HG02870 (cell line): ENCODE data around the gene SLC12A8.

Experiments
- ATAC-seq: cut with Tn5 transposase; IDR thresholded peaks from one replicate; pipeline ENCODE4 v1.9.1; 2021; ENCODE audit warnings: mild to moderate bottlenecking, moderate library complexity; ENCODE audit not compliant: unreplicated experiment

Gene SLC12A8, protein sequence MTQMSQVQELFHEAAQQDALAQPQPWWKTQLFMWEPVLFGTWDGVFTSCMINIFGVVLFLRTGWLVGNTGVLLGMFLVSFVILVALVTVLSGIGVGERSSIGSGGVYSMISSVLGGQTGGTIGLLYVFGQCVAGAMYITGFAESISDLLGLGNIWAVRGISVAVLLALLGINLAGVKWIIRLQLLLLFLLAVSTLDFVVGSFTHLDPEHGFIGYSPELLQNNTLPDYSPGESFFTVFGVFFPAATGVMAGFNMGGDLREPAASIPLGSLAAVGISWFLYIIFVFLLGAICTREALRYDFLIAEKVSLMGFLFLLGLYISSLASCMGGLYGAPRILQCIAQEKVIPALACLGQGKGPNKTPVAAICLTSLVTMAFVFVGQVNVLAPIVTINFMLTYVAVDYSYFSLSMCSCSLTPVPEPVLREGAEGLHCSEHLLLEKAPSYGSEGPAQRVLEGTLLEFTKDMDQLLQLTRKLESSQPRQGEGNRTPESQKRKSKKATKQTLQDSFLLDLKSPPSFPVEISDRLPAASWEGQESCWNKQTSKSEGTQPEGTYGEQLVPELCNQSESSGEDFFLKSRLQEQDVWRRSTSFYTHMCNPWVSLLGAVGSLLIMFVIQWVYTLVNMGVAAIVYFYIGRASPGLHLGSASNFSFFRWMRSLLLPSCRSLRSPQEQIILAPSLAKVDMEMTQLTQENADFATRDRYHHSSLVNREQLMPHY

DNA sequence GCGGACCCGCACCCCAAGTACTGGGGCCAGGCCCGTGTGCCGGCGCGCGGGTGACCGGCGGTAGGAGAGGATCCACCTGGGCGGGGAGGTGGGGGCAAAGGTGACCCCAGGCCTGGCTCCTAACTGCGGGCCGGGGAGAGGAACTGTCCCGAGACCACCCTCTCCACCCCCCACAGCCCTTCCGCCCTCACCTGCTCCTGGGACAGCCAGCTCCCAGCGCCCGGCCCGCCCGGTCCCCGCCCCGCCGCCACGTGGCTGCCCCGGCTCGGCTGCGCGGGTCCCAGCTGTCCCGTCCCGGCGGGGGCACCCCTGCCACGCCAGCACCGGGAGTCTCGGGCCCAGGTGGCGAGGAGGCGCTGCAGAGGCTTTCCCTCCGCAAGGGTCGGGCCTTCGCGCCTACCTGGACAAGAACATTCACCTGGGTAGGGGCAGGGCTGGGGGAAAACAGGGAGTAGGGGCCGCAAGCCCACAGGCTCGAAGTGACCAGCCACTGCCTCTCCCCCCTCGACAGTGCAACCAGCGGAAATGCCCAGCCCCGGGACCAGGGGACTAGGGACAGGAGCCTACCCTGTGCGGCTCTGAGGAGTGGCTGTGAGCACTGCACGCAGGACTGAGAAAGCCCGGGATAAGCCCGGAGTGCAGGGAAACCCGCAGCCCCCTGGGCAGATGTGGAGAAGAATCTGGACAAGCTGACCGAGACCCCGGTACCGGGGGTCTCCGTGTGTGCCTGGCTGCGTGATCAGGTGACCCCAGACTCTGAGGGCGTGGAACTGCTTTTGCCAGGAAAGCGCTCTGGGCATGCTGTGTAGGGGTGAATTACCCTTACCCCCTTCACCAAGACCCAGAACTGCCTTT lies at the start of gene SLC12A8:
Gene SLC12A8, minus strand, starts transcription at position 240 of the 855 bp plus-strand sequence. CDS start 1,399 bp downstream, outside the sequence.
- no peak for ATAC-seq

DNA sequence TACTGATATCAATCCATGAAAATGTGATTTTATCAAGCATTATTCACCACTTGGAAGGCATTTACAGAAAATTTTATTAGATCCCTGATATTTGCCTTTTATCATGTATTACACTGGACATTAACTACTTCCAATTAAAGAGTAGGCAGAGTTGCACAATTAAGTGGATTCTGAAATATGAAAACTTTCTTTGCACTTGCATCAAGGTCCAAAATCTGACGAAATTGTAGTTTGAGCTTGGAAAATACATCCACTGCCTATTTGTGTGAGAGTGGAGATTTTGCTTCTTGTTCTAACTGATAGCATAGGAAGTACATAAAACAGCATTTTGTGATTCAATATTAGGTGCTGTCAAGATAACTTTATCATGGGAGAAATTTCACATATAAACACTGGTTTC lies 49.6 kb upstream of the SLC12A8 start:
- no peak for ATAC-seq

- ATAC-seq: no peak
These were observed 48.5 kb upstream of the SLC12A8 start for GRCh38 chr3:125261031-125261430.

- no peak for ATAC-seq
These were observed 47.6 kb upstream of the SLC12A8 start for GRCh38 chr3:125260158-125260557.

GRCh38 chr3:125257536-125257935 lies 45.0 kb upstream of the SLC12A8 start:
- ATAC-seq: no peak

- ATAC-seq: no peak
These were observed 44.1 kb upstream of the SLC12A8 start for GRCh38 chr3:125256675-125257074.

DNA sequence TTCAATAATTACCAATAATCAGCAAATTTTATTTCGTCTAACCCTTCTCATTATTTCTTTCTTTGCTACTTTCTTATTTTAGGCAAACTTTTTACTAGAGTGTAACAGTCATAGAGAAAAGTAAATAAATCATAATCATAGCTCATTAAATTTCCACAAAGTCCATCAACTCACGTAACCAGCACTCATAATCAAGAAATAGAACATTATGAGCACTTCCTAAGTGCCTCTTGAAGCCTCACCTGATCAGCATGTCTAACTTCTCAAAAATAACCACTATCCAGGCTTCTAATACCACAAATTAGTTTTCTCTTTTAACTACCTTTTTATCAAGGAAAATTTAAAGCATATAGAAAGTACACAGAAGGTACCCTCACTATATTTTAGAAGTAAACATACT lies 38.4 kb upstream of the SLC12A8 start:
- ATAC-seq: no peak

DNA sequence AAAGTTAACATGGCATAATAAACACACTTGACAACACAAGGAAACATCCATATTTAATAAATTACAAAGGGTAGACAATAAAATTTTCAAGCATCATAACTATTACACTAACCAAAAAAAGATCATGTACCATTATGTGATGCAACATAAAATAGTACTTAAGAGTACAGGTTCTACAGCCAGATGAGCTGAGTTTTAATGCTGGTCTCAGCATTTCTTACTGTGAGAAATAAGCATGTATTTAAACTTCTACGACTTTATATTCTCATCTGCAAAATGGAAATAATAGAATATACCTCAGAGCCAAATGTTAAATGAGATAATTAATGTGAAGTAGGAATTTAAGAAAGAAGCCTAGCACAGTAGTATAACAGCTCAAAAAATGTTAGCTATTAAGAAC lies 33.7 kb upstream of the SLC12A8 start:
- no peak for ATAC-seq

DNA sequence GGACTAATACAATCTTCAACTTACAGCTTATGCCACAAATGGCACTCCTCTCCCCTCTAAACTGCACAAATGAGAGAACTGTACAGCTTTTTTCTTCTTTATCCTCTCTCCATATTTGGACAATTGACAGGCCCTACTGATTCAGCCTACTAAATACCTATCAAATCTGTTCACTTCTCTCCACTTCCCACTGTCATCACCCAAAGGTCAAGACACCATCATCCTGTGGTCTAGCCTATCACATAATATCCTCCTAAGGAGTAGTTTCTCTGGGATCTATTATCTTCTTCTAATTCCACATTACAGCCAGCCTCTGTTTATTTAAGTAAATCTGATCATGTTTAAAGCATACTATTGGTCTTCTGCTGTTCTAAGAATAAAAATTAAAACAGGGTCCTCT lies 33.0 kb upstream of the SLC12A8 start:
- ATAC-seq: no peak

DNA sequence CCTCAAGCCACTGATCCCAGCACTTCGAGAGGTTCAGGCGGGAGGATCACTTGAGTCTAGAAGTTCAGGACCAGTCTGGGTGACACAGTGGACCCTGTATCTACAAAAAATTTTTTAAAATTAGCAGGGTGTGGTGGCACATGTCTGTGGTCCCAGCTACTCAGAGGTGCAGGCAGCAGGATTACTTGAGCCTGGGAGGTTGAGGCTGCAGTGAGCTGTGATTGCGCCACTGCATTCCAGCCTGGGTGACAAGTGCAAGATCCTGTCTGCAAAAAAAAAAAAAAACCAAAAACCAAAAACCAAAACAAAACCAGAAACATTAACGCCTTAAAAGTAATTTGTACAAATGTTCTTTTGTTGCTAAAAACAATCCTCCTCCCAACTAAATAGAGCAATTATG lies 27.9 kb upstream of the SLC12A8 start:
- ATAC-seq: no peak

DNA sequence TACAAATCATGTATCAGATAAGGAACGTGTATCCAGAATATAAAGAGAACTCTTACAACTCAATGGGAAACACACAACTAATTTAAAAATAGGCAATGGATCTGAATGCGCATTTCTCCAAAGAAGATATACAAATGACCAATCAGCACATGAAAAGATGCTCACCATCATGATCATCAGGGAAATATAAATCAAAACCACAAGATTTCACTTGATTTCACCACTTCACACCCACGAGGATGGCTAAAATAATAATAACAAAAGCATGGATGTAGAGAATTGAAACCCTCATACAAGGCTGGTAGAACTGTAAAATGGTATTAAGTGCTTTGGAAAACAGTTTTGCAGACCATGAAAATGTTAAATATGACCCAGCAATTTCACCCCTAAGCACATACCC lies 26.7 kb upstream of the SLC12A8 start:
- ATAC-seq: no peak

- no peak for ATAC-seq
These were observed 26.2 kb upstream of the SLC12A8 start for GRCh38 chr3:125238759-125239158.

GRCh38 chr3:125236331-125236903 lies 23.9 kb upstream of the SLC12A8 start:
- no peak for ATAC-seq

- no peak for ATAC-seq
These were observed 22.3 kb upstream of the SLC12A8 start for GRCh38 chr3:125234831-125235230.

GRCh38 chr3:125232401-125232800 lies 19.9 kb upstream of the SLC12A8 start:
- no peak for ATAC-seq

DNA sequence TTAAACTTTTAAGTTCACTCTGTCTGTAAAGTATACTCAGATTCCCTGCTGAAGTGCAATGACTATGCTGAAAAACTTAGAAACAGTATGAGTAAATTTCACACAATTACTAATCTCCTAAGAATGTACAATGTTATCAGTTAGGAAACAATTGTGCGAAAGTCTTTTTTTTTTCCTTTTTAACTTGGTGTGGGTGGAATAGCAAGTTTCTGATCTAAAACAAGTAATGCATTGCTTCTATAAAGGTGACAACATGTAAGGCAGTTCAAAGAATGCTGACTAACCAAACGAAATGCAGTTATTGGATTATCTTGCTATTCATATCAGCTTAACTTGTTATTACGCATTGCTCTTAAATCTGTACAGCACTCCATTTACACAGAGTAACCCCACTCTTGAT lies 19.3 kb upstream of the SLC12A8 start:
- no peak for ATAC-seq

DNA sequence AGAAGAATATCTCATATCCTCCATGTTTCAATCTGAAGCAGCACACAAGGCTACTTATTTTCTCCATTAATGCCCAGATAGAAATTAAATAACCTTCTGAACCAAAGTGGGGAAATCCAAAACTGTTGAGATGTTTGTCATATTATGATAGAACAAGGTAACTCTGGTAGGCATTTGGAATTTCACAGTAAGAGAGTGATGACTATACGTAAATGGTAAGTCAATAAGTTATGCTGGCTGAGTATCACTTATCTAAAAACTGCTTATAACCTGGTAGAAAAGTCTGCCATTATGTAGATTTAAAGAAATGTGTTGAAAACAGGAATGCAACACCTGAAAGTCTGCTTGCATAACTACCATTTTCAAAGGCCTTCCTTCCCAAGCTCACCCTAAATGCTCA lies 17.2 kb upstream of the SLC12A8 start:
- no peak for ATAC-seq

- no peak for ATAC-seq
These were observed 16.6 kb upstream of the SLC12A8 start for GRCh38 chr3:125229168-125229567.

- ATAC-seq: no peak
These were observed 9.3 kb upstream of the SLC12A8 start for GRCh38 chr3:125221831-125222230.

GRCh38 chr3:125220727-125221429 lies 8.3 kb upstream of the SLC12A8 start:
- ATAC-seq: no peak
